Measurements from ENCODE around the gene PSMB4.
"Not testable (repeated sequence)": the region's sequence is repeated elsewhere in the genome, so short reads cannot be mapped to it uniquely, and the experiment has no call there.

Gene PSMB4

DNA sequence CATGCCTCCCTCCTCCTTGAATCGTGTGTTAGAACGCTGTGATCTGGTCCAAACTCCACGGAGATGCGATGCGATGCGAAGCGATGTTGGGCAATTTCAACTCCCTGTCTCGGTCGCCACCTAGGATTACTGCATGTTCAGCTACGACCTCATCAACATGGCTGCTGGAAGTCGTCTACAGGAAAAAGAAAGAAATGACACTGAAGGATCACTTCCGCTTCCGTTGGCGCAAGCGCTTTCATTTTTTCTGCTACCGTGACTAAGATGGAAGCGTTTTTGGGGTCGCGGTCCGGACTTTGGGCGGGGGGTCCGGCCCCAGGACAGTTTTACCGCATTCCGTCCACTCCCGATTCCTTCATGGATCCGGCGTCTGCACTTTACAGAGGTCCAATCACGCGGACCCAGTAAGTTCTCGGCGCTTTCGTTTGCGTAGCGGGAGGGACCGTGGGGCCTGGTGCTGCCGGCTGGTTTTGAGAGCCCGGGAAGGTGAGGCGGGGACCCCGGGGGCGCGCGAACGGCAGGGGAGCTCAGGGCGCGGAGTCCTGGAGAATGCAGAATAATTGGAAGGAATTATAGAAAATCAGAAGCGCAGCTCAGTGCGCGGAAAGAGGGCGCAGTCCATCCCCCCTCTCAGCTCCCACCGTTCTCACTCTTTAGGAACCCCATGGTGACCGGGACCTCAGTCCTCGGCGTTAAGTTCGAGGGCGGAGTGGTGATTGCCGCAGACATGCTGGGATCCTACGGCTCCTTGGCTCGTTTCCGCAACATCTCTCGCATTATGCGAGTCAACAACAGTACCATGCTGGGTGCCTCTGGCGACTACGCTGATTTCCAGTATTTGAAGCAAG, at the start of gene PSMB4:
Gene PSMB4 (plus strand): TSS at position 250 of the 848 bp plus-strand sequence. CDS start 15 bp downstream, at position 265.
- DNase-seq: peak; percentile 40 to 96 (median 78)

DNA sequence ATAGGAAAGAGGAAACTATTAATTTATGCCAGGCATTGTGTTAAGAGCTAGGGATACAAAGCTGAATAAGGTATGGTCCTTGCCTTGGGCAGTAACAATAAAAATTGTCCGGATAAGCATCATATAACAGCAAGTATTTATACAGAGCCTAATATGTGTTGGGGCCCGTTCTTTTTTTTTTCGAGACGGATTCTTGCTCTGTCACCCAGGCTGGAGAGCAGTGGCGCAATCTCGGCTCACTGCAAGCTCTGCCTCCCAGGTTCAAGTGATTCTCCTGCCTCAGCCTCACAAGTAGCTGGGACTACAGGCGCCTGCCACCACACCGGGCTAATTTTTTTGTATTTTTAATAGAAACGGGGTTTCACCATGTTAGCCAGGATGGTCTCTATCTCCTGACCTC, 49.0 kb upstream of the PSMB4 start:
- not testable (repeated sequence) for DNase-seq

DNA sequence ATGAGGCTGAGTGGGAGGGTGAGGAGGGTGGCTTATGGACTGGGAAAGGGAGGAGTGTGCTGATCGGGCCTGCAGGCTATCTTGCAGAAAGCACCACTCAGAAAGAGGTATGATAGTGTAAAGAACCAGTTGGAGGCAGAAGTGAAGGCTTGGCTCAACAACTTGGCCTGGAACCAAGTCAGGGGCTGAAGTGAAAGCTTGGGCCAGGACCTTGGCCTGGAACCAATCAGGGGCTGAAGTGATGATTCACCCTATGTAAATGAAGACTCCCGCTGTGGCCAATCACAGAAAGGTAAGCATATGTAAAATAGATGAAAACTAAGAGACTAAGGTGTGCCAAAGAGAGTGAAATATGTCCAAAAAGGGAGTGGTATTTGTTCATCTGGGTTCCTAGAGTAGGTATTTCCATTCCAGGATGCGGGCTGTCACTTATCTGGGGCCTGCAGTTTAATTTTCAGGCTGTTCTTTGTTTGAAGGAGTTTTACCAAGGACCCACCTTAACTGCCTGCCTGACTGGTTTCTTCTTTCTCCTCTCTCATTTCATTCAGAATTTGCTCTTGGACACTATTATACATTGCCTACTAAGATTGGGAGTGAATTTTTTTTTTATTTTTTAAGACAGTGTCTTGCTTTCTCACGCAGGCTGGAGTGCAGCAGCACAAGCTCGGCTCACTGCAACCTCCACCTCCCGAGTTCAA, 47.2 kb upstream of the PSMB4 start:
- DNase-seq: no peak

DNA sequence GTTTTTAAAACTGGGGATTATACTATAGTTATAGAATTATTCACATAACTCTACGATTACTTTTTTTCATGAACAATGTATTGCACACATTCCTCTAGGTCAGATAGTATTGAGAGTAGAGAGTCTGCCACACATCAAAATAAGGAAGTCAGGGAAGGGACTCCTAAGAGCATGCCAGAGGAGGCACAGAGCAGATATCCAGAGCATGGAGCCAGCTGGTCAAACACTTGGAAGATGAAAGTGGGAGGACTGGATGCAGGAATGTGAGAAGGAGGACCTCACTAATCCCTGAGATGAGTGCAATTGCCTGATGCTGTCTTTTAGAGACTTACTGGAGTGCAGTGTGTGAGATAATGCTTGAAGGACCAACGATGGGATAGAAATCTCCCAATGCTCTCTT, 42.7 kb upstream of the PSMB4 start:
- DNase-seq: no peak

DNA sequence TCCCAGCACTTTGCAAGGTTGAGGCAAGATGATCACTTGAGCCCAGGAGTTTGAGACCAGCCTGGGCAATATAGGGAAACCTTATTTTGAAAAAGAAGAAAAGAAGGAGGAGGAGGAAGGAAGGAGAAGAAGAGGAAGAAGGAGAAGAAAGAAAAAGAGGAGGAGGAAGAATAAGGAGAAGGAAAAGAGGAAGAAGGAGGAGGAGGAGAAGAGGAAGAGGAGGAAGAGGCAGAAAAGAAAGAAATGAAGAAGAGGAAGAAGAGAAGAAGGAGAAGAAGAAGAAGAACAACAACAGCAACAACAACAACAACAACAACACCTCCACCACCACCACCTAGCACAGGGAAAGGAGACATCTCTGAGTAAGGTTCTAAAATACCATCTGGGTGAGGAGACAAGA, 37.5 kb upstream of the PSMB4 start:
- DNase-seq: no peak

DNA sequence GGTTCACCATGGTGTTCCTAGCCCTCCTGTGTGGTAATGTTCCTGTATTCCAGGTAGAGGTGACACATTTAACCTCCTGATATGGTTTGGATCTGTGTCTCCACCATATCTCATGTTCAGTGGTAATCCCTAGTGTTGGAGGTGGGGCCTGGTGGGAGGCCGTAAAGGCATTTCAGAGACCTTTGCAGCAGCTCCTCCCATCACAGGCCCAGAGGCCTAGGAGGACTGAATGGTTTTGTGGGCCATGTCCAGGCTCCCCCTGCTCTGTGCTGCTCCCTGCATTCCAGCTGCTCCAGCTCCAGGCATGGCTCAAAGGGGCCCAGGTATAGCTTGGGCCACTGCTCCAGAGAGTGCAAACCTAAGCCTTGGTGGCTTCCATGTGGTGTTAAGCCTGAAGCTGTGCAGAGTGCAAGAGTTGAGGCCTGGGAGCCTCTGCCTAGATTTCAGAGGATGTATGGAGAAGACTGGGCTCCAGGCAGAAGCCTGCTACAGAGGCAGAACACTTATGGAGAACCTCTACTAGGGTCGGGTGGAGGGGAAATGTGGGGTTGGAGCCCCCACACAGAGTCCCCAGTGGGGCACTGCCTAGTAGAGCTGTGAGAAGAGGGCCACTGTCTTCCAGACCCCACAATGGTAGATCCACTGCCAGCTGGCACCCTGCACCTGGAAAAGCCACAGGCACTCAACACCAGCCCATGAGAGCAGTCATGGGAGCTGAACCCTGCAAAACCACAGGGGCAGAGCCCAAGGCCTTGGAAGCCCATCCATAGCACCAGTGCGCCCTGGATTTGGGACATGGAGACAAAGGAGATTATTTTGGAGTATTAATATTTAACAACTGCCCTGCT, 36.8 kb upstream of the PSMB4 start:
- no peak for DNase-seq

DNA sequence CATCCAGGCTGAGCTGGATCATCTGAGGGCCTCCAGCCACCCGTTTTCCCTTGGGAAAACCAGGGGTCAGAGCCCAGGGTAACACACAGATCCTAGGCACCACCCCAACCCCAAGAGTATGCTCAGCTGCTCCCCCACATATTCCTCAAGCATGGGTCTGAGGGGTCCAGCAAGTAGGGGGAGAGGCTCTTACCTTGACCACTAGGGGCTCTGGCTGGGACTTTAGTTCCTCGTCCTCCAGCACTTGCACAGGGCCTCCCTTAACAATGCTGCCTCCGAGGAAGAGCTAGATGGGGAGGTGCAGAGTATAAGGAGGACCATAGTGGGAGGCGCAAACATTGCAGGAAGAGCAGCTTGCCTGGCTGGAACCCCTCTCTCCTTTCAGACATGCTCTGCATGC, 34.4 kb upstream of the PSMB4 start:
- DNase-seq: no peak

DNA sequence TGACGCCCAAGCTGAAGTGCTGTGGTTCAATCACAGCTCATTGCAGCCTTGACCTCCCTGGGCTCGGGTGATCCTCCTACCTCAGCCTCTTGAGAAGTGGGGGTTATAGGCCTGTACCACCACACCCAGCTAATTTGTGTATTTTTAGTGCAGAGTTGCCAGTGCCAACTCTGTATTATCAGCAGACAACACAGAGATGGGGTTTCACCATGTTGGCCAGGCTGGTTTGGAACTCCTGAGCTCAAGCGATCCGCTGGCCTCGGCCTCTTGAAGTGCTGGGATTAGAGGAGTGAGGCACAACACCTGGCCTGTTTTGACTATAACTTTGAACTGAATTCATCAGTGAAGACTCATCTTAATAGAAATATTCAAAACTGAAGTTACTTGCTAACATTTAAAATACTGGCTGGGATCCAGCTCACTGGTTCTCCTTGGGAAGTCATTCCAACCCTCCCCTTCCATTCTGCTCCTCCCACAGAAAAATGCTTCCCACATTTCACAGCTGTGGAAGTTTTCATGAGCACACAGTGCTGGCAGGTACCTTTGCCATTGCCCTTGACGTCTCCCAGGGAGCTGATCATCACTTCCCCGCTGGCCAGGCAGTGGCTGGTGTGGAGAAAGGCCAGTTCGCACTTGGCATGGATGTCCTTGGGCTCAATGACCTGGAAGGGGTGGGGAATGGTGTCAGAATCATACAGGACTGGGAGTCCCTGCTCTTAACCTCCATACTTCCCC, 31.5 kb upstream of the PSMB4 start:
- peak in 3 of 51 donors; percentile 8 to 25 (median 9) for DNase-seq

DNA sequence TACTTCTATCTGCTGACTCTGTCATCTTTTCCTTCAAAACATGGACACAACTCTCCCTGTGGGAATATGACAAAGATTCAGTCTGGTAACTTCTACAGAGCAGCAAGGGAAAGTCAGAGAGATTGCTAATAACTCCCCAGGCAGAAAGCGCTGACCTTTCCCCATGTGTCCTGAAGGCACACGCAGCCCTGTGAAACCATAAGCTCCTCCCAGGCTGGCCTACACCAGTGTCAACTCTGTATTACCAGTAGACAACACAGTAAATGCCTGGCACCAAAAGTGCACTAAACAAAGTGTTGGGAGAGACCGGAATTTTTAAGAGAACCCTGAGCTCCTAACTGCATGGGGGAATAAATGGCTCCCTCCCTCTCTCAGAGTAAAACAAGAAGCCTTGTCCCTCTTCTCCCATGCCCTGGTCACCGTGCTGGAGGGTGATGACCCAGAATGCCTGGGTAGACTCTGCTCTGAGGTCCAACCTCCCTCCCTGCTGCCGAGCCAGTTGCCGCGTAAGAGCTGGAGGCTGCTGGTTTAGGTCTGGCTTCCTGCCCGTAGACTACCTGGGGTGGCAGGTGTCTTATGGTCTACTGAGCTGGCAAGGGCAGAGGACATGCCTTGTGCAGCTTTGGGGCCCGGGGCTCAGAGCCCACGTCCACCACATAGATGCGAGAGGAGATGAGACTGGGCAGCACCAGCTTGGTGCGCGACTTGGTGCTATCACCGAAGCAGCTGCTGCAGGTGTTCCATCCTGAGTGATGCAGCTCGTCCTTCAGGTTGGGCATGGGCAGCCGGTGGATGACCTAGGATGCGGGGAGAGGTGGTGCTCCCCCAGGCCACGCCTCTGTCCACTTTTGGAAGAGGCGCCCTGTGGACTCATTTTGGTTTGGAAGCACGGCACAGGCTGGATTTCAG, 30.7 kb upstream of the PSMB4 start:
- DNase-seq: no peak

DNA sequence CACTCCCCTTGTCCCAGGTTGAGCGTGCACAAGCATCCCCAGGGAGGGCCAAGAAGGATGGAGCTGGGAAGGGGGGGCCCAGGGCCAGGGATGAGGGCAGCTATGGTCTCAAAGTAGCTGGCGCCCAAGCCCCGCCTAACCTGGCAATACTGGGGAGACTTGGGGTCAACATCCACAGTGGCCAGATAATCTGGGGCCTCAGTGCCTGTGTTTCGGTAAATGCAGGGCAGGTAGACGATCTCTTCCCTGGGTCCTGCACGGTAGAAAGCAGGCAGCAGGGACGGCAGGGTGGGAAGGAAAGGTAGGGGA, 30.1 kb upstream of the PSMB4 start:
- DNase-seq: no peak

DNA sequence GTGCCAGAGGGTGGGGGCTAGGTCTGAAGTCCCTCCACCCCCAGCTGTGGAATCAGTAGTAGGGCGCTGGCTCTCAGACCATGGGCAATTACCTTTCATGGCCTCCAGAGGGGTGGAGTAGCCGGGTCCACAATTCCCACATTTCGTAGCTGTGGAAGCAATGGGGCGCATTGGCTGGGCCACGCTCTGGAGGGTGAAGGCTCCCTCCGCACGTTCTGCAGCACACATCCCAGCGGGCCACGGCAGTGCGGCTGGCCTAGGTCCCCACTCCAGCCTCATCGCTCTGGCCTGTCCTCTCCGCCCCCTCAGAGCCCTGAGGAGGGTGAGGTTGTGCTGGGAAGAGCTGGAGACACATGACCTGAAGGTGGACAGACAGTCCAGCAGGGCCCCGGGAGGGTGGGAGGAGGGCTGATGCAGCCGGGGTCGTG, 29.7 kb upstream of the PSMB4 start:
- no peak for DNase-seq

DNA sequence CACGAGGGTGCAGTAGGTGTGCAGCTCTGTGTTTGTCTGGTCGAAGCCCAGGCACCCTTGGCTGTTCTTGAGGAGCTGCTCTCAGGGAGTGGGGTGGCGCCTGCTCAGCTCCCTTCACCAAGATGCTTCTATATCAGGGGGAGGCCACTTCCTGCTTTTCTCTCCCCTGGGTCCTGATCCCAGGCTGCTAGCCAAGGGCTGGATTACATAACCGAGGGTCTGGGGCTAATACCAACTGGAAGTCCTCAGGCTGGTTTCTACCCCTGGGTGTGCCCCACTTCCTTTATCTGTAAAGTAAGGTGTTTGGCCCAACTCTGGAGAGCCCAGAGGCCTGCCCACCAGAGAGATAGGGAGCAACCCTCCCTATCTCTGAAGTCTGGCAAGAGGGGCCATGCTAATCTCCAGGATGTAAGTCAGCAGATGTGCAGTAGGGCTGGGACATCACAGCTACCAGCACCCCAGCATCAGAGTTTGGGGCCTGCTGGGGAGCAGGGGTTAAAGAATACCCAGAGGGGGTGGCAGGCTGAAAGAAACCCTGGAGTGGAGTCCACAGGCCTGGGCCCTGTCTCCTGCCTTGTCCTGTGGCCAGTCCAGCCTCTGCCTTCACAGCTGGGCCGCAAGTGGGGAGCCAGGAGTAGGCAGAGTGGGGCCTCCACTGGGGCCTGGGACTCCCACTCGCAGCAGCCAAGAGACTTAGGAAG, 29.0 kb upstream of the PSMB4 start:
- peak in 4 of 51 donors; percentile 1 to 11 (median 4) for DNase-seq

DNA sequence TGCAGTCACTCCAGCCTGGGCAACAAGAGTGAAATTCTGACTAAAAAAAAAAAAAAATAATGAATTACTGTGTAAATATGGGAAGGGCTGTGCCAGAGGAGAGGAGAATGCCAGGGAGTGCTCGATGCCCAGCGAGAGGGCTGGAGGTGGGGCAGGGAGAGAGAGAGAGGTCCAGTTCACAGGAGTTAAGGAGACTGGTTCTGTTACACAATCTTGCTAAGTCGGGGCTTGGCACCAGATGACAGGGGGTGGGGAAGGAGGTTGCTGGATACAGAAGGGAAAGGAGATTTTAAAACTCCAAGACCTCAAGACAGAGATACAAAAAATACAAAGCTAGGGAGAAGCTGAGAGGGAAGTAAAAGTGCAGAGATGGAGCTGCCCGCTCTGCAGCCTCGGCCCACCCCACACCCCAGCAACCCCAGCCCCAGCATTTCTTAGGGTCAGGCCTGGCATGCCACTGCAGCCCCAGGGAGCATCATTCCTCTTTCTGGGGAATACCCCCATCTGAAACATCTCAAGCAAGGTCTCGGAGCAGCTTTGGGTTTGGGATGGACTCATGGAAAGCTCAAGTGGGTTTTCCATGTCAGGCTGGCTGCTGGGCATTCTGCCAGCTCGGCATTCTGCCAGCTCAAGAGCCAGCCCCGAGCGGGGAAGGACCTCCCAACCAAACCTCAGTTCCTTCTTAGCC, 27.9 kb upstream of the PSMB4 start:
- peak in 42 of 51 donors; percentile 7 to 67 (median 44) for DNase-seq

DNA sequence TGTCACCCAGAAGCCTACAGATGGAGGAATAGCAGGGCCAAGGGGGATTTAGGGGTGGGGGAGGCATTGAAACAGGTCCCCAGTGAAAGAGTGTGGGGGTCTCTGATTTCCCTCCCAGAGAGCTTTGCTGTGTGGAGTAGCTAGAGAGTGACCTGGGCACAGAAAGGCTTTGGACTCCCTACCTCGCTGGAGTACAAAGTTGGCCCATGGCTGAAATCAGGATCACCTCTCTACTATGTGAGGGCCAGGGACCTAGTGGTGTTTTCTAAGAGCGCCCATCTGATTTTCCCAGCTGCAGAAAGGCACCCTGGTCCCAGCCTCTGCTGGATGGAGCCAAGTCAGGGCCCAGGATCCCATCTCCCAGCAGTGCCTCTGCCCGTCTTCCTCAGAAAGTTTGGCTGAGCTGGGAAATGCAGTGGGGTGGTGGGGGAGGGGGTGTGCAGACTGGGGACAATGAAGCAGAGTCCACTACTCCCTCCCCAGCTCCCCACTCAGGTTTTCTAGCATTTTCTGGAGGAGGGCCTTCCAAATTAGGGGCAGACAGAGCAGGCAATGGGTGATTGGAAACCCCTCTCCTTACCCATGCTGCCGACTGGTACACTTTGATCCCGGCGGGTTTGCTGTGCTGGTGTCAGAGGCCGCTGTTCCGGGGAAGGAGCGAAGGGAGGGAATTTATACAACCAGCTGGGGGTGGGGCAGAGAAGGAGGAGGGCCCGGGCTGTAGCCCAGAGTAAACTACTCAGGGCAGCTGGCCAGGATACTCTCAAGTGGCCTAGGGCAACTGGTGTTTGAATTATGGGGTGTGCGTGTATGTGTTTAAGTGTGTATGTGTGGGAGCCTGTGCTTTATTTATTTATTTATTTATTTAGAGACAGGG, 27.1 kb upstream of the PSMB4 start, which contains the start of gene SELENBP1:
Gene SELENBP1 (minus strand): TSS at position 648 of the 877 bp plus-strand sequence. CDS start 64 bp downstream, at position 584.
- DNase-seq: peak in 44 of 51 donors; percentile 9 to 78 (median 52)

DNA sequence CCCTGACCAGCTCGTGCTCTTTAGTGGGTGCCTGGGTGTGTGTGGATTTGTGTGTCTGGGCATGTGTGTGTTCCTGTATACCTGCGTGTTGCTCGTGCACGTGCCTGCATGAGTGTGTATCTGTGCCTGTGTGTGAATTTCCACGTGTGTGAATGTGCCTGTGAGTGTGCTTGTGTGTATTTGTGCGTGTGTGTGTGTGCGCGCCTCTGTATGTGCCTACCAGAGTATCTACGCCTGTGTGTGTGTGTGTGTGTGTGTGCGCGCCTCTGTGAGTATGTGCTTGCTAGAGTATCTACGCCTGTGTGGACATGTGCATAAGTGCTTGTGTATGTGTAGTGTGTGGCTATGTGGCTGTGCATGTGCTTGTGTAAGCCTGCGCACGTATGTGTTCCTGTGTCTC, 26.2 kb upstream of the PSMB4 start:
- no peak for DNase-seq

DNA sequence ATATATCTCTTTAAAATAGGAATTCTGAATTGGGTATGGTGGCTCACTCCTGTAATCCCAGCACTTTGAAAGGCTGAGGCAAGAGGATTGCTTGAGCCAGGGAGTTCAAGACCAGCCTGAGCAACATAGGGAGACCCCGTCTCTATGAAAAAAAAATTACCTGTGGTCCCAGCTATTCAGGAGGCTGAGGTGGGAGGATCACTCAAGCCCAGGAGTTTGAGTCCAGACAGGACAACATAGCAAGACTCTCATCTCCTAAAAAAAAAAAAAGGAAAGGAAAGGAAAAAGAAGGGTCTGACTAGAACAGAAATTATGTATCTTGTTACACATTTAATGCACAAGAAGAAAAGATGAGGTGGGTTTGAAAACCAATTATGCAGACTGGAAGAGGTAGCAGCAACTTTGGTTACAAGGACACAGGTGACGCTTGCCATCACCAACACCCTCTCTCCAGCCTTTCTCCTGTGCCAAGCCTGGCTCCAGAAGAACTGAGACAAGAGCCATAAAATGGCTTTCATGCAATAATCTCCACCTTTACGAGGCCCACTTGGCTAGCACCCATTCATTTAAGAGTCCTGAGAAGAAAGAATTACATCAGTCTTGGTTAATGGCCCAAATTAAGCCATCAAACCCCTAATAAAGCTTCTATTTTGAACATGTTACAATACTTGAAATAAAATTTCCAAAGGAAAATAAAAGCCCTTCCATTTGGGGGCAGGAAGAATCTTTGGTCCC, 22.1 kb upstream of the PSMB4 start:
- DNase-seq: no peak

DNA sequence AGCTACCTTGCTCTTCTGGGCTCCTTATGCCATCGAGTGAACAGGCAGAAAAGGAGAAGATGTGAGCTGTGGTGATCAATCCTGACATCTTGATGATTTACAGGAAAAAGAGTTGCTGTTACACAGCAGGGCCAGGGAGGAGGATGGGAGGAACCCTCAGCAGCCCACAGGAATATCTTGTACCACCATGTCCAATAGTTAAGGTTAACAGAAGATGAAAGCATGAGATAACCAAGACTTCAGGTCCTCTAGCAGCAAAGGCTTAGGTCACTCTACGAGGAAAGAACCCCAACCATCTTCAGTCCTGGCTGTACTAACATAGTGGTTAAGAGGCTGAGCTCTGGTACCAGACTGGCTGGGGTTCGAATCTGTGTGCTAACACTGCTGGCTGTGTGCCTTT, 14.8 kb upstream of the PSMB4 start:
- DNase-seq: no peak
